ENCODE measurements around the gene ZNF804B. TPM values are rescaled to one million over a fixed set of nuclear protein-coding genes. Genes with fewer than 3 reads are reported as not detected.
A peak's percentile ranks its signal among the peaks of the same experiment; 100 is the strongest.

ZNF804B gene
- total RNA-seq, 1 donor from 2014 or later: not detected

- H3K4me3 ChIP-seq (ENCODE audit: low read length in 3 of 3): no peak overlapping the region
- no peaks in the 10 kb centered on the region for H3K4me1 ChIP-seq (ENCODE audit: control insufficient read depth in 3 of 3, insufficient read depth in 3 of 3, low read length in 3 of 3)
- no peaks in the 10 kb centered on the region for H3K27me3 ChIP-seq (ENCODE audit: control insufficient read depth in 3 of 3, insufficient read depth in 3 of 3, low read length in 3 of 3)
- peaks cover 0 to 3% (median 0%) of the 10 kb centered on the region in 3 donors for H3K9me3 ChIP-seq (ENCODE audit: control insufficient read depth in 3 of 3, low read length in 3 of 3)
- no peak overlapping the region for H3K27ac ChIP-seq (ENCODE audit: low read depth, low read length)
- no peaks in the 10 kb centered on the region for H3K36me3 ChIP-seq (ENCODE audit: control insufficient read depth in 3 of 3, insufficient read depth in 3 of 3, low read length in 3 of 3)
- H3K9ac ChIP-seq (ENCODE audit: low read depth in 1 of 3, low read length in 3 of 3): no peak overlapping the region
These were observed 252.5 kb downstream of the ZNF804B start for GRCh38 chr7:89012016-89012415.

- Histone ChIP-seq H3K4me1 (ENCODE audit: control insufficient read depth in 3 of 3, insufficient read depth in 3 of 3, low read length in 3 of 3) (no peaks in the 10 kb centered on the region), H3K9me3 (ENCODE audit: control insufficient read depth in 3 of 3, low read length in 3 of 3) (peaks cover 0 to 3% (median 0%) of the 10 kb centered on the region in 3 donors), H3K27ac (ENCODE audit: low read depth, low read length) (no peak overlapping the region), H3K4me3 (ENCODE audit: low read length in 3 of 3) (no peak overlapping the region), H3K36me3 (ENCODE audit: control insufficient read depth in 3 of 3, insufficient read depth in 3 of 3, low read length in 3 of 3) (no peaks in the 10 kb centered on the region), H3K27me3 (ENCODE audit: control insufficient read depth in 3 of 3, insufficient read depth in 3 of 3, low read length in 3 of 3) (no peaks in the 10 kb centered on the region), H3K9ac (ENCODE audit: low read depth in 1 of 3, low read length in 3 of 3) (no peak overlapping the region)
These were observed 258.2 kb downstream of the ZNF804B start for GRCh38 chr7:89017695-89018094.

- H3K9me3 ChIP-seq (ENCODE audit: control insufficient read depth in 3 of 3, low read length in 3 of 3): no peaks in the 10 kb centered on the region
- H3K27ac ChIP-seq (ENCODE audit: low read depth, low read length): no peak overlapping the region
- no peak overlapping the region for H3K4me3 ChIP-seq (ENCODE audit: low read length in 3 of 3)
- H3K36me3 ChIP-seq (ENCODE audit: control insufficient read depth in 3 of 3, insufficient read depth in 3 of 3, low read length in 3 of 3): no peaks in the 10 kb centered on the region
- H3K4me1 ChIP-seq (ENCODE audit: control insufficient read depth in 3 of 3, insufficient read depth in 3 of 3, low read length in 3 of 3): no peaks in the 10 kb centered on the region
- no peak overlapping the region for H3K9ac ChIP-seq (ENCODE audit: low read depth in 1 of 3, low read length in 3 of 3)
- H3K27me3 ChIP-seq (ENCODE audit: control insufficient read depth in 3 of 3, insufficient read depth in 3 of 3, low read length in 3 of 3): no peaks in the 10 kb centered on the region
These were observed 262.2 kb downstream of the ZNF804B start for GRCh38 chr7:89021741-89022140.

- Histone ChIP-seq H3K9me3 (ENCODE audit: control insufficient read depth in 3 of 3, low read length in 3 of 3) (no peaks in the 10 kb centered on the region), H3K36me3 (ENCODE audit: control insufficient read depth in 3 of 3, insufficient read depth in 3 of 3, low read length in 3 of 3) (no peaks in the 10 kb centered on the region), H3K27ac (ENCODE audit: low read depth, low read length) (no peak overlapping the region), H3K9ac (ENCODE audit: low read depth in 1 of 3, low read length in 3 of 3) (no peak overlapping the region), H3K27me3 (ENCODE audit: control insufficient read depth in 3 of 3, insufficient read depth in 3 of 3, low read length in 3 of 3) (no peaks in the 10 kb centered on the region), H3K4me1 (ENCODE audit: control insufficient read depth in 3 of 3, insufficient read depth in 3 of 3, low read length in 3 of 3) (no peaks in the 10 kb centered on the region), H3K4me3 (ENCODE audit: low read length in 3 of 3) (no peak overlapping the region)
These were observed 263.7 kb downstream of the ZNF804B start for GRCh38 chr7:89023206-89023605.

GRCh38 chr7:89023877-89024276, 264.4 kb downstream of the ZNF804B start:
- Histone ChIP-seq H3K36me3 (ENCODE audit: control insufficient read depth in 3 of 3, insufficient read depth in 3 of 3, low read length in 3 of 3) (no peaks in the 10 kb centered on the region), H3K27me3 (ENCODE audit: control insufficient read depth in 3 of 3, insufficient read depth in 3 of 3, low read length in 3 of 3) (no peaks in the 10 kb centered on the region), H3K9ac (ENCODE audit: low read depth in 1 of 3, low read length in 3 of 3) (no peak overlapping the region), H3K4me3 (ENCODE audit: low read length in 3 of 3) (no peak overlapping the region), H3K27ac (ENCODE audit: low read depth, low read length) (no peak overlapping the region), H3K4me1 (ENCODE audit: control insufficient read depth in 3 of 3, insufficient read depth in 3 of 3, low read length in 3 of 3) (no peaks in the 10 kb centered on the region), H3K9me3 (ENCODE audit: control insufficient read depth in 3 of 3, low read length in 3 of 3) (no peaks in the 10 kb centered on the region)

- Histone ChIP-seq H3K27me3 (ENCODE audit: control insufficient read depth in 3 of 3, insufficient read depth in 3 of 3, low read length in 3 of 3) (no peaks in the 10 kb centered on the region), H3K9me3 (ENCODE audit: control insufficient read depth in 3 of 3, low read length in 3 of 3) (no peaks in the 10 kb centered on the region), H3K4me1 (ENCODE audit: control insufficient read depth in 3 of 3, insufficient read depth in 3 of 3, low read length in 3 of 3) (no peaks in the 10 kb centered on the region), H3K4me3 (ENCODE audit: low read length in 3 of 3) (no peak overlapping the region), H3K27ac (ENCODE audit: low read depth, low read length) (no peak overlapping the region), H3K36me3 (ENCODE audit: control insufficient read depth in 3 of 3, insufficient read depth in 3 of 3, low read length in 3 of 3) (no peaks in the 10 kb centered on the region), H3K9ac (ENCODE audit: low read depth in 1 of 3, low read length in 3 of 3) (no peak overlapping the region)
These were observed 268.3 kb downstream of the ZNF804B start for GRCh38 chr7:89027781-89028180.

- H3K9ac ChIP-seq (ENCODE audit: low read depth in 1 of 3, low read length in 3 of 3): no peak overlapping the region
- H3K4me1 ChIP-seq (ENCODE audit: control insufficient read depth in 3 of 3, insufficient read depth in 3 of 3, low read length in 3 of 3): no peaks in the 10 kb centered on the region
- no peaks in the 10 kb centered on the region for H3K36me3 ChIP-seq (ENCODE audit: control insufficient read depth in 3 of 3, insufficient read depth in 3 of 3, low read length in 3 of 3)
These were observed 268.8 kb downstream of the ZNF804B start for GRCh38 chr7:89028319-89028718.

GRCh38 chr7:89029864-89030263, 270.4 kb downstream of the ZNF804B start:
- H3K36me3 ChIP-seq (ENCODE audit: control insufficient read depth in 3 of 3, insufficient read depth in 3 of 3, low read length in 3 of 3): no peaks in the 10 kb centered on the region
- H3K27ac ChIP-seq (ENCODE audit: low read depth, low read length): no peak overlapping the region
- H3K27me3 ChIP-seq (ENCODE audit: control insufficient read depth in 3 of 3, insufficient read depth in 3 of 3, low read length in 3 of 3): no peaks in the 10 kb centered on the region
- no peaks in the 10 kb centered on the region for H3K4me1 ChIP-seq (ENCODE audit: control insufficient read depth in 3 of 3, insufficient read depth in 3 of 3, low read length in 3 of 3)
- no peak overlapping the region for H3K4me3 ChIP-seq (ENCODE audit: low read length in 3 of 3)
- peak overlapping the region in 1 of 3 donors; percentile 33 for H3K9ac ChIP-seq (ENCODE audit: low read depth in 1 of 3, low read length in 3 of 3)
- H3K9me3 ChIP-seq (ENCODE audit: control insufficient read depth in 3 of 3, low read length in 3 of 3): no peaks in the 10 kb centered on the region

More at GRCh38 chr7:89028319-89028718, 268.8 kb downstream of the ZNF804B start:
- no peak overlapping the region for H3K27ac ChIP-seq (ENCODE audit: low read depth, low read length)
- H3K4me3 ChIP-seq (ENCODE audit: low read length in 3 of 3): no peak overlapping the region
- H3K9me3 ChIP-seq (ENCODE audit: control insufficient read depth in 3 of 3, low read length in 3 of 3): no peaks in the 10 kb centered on the region
- H3K27me3 ChIP-seq (ENCODE audit: control insufficient read depth in 3 of 3, insufficient read depth in 3 of 3, low read length in 3 of 3): no peaks in the 10 kb centered on the region

- peaks cover 0 to 3% (median 0%) of the 10 kb centered on the region in 3 donors for H3K9me3 ChIP-seq (ENCODE audit: control insufficient read depth in 3 of 3, low read length in 3 of 3)
- H3K9ac ChIP-seq (ENCODE audit: low read depth in 1 of 3, low read length in 3 of 3): no peak overlapping the region
- H3K36me3 ChIP-seq (ENCODE audit: control insufficient read depth in 3 of 3, insufficient read depth in 3 of 3, low read length in 3 of 3): no peaks in the 10 kb centered on the region
- no peaks in the 10 kb centered on the region for H3K4me1 ChIP-seq (ENCODE audit: control insufficient read depth in 3 of 3, insufficient read depth in 3 of 3, low read length in 3 of 3)
- H3K4me3 ChIP-seq (ENCODE audit: low read length in 3 of 3): no peak overlapping the region
- no peak overlapping the region for H3K27ac ChIP-seq (ENCODE audit: low read depth, low read length)
- no peaks in the 10 kb centered on the region for H3K27me3 ChIP-seq (ENCODE audit: control insufficient read depth in 3 of 3, insufficient read depth in 3 of 3, low read length in 3 of 3)
These were observed 281.7 kb downstream of the ZNF804B start for GRCh38 chr7:89041240-89041639.

- Histone ChIP-seq H3K9me3 (ENCODE audit: control insufficient read depth in 3 of 3, low read length in 3 of 3) (peaks cover 0 to 3% (median 0%) of the 10 kb centered on the region in 3 donors), H3K9ac (ENCODE audit: low read depth in 1 of 3, low read length in 3 of 3) (no peak overlapping the region), H3K4me3 (ENCODE audit: low read length in 3 of 3) (no peak overlapping the region), H3K27ac (ENCODE audit: low read depth, low read length) (no peak overlapping the region), H3K4me1 (ENCODE audit: control insufficient read depth in 3 of 3, insufficient read depth in 3 of 3, low read length in 3 of 3) (no peaks in the 10 kb centered on the region), H3K36me3 (ENCODE audit: control insufficient read depth in 3 of 3, insufficient read depth in 3 of 3, low read length in 3 of 3) (no peaks in the 10 kb centered on the region), H3K27me3 (ENCODE audit: control insufficient read depth in 3 of 3, insufficient read depth in 3 of 3, low read length in 3 of 3) (no peaks in the 10 kb centered on the region)
These were observed 283.4 kb downstream of the ZNF804B start for GRCh38 chr7:89042940-89043339.

GRCh38 chr7:89049043-89049442, 289.5 kb downstream of the ZNF804B start:
- H3K9me3 ChIP-seq (ENCODE audit: control insufficient read depth in 3 of 3, low read length in 3 of 3): no peaks in the 10 kb centered on the region
- no peak overlapping the region for H3K27ac ChIP-seq (ENCODE audit: low read depth, low read length)
- H3K9ac ChIP-seq (ENCODE audit: low read depth in 1 of 3, low read length in 3 of 3): no peak overlapping the region
- no peak overlapping the region for H3K4me3 ChIP-seq (ENCODE audit: low read length in 3 of 3)
- H3K27me3 ChIP-seq (ENCODE audit: control insufficient read depth in 3 of 3, insufficient read depth in 3 of 3, low read length in 3 of 3): no peaks in the 10 kb centered on the region
- no peaks in the 10 kb centered on the region for H3K4me1 ChIP-seq (ENCODE audit: control insufficient read depth in 3 of 3, insufficient read depth in 3 of 3, low read length in 3 of 3)
- no peaks in the 10 kb centered on the region for H3K36me3 ChIP-seq (ENCODE audit: control insufficient read depth in 3 of 3, insufficient read depth in 3 of 3, low read length in 3 of 3)

All from skeletal muscle tissue (tissue), 4 donors.